Measurements from ENCODE around the gene KIAA1671.

- TF ChIP-seq, protein P1, sequence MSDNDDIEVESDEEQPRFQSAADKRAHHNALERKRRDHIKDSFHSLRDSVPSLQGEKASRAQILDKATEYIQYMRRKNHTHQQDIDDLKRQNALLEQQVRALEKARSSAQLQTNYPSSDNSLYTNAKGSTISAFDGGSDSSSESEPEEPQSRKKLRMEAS (CRISPR knock-in tag; IDR thresholded peaks at IDR 0.05): no peak
- TF ChIP-seq, protein P2, sequence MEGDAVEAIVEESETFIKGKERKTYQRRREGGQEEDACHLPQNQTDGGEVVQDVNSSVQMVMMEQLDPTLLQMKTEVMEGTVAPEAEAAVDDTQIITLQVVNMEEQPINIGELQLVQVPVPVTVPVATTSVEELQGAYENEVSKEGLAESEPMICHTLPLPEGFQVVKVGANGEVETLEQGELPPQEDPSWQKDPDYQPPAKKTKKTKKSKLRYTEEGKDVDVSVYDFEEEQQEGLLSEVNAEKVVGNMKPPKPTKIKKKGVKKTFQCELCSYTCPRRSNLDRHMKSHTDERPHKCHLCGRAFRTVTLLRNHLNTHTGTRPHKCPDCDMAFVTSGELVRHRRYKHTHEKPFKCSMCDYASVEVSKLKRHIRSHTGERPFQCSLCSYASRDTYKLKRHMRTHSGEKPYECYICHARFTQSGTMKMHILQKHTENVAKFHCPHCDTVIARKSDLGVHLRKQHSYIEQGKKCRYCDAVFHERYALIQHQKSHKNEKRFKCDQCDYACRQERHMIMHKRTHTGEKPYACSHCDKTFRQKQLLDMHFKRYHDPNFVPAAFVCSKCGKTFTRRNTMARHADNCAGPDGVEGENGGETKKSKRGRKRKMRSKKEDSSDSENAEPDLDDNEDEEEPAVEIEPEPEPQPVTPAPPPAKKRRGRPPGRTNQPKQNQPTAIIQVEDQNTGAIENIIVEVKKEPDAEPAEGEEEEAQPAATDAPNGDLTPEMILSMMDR (IDR thresholded peaks at IDR 0.05 in 2 of 3, conservative IDR thresholded peaks at IDR 0.05 in 1 of 3; ENCODE audit: insufficient read depth in 2 of 3, low read depth in 1 of 3, low read length in 3 of 3): no peak
- no peak for TF ChIP-seq SRF (CRISPR knock-in tag; IDR thresholded peaks at IDR 0.05)
Observed at GRCh38 chr22:25210793-25211192, 258.3 kb downstream of the KIAA1671 start.
